IPS-NIHi7 (cell line): ENCODE data around the gene CARD10.

Experiments used
- DNase-seq: peaks from one replicate; pipeline ENCODE4 v3.0.0; 2012; ENCODE audit warnings: mixed read lengths; ENCODE audit errors: extremely low spot score

CARD10 gene

GRCh38 chr22:37467391-37467955 lies 51.7 kb downstream of the CARD10 start:
- no peak for DNase-seq

- DNase-seq = no peak
Measured at GRCh38 chr22:37464181-37464580, 55.0 kb downstream of the CARD10 start.

DNA sequence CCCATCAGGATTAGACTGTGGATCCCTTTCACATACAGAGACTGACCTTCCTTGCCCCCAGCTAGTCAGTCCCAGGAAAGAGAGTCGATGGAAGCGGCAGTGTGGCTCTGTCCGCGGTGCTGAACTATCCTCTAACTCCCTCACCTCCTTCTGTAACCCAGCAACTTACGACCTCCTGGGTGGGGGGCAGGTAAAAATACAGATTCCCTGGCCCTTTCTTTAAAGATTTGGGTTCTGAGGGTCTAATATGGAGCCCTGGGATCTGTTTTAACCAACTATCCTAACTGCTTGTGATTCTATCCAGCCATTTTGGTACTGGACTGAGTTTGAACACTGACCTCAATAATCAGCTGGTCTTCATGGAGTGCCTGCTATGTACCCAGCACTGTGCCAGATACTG lies 56.2 kb downstream of the CARD10 start:
- DNase-seq = peak; percentile 74

GRCh38 chr22:37462436-37462835 lies 56.8 kb downstream of the CARD10 start:
- no peak for DNase-seq

GRCh38 chr22:37461961-37462360 lies 57.3 kb downstream of the CARD10 start:
- DNase-seq = no peak

DNA sequence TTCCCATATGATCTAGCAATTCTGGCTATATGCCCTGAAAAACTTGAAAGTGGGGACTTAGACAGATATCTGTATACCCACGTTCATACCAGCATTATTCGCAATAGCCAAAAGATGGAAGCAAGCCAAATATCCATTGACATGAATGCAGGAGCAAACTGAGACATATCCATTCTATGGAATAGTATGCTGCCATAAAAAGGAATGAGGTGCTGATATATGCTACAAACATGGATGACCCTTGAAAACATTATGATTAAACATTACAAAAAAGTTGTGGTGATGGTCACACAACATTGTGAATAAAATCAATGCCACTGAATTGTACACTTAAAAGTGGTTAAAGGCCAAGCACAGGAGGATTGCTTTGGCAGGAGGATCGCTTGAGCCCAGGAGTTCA lies 58.5 kb downstream of the CARD10 start:
- no peak for DNase-seq

DNA sequence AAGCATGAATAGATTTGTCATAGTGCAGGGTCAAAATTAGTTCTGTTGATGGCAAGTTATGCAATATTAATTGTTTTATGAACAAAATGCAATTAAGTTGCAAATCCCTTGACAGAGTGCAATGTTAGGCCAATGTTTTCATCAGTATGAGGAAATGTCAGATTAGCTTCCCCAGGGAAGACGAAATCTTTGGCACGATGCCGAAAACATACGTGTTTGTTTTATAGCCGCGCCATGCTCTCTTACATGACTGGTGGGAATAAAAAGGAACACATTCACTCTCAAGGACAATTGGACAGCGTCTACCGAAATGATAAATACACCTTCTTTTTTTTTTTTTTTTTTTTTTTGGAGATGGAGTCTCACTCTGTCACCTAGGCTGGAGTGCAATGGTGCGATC lies 60.0 kb downstream of the CARD10 start:
- DNase-seq = no peak

GRCh38 chr22:37457093-37457893 lies 61.9 kb downstream of the CARD10 start:
- DNase-seq = peak; percentile 94

GRCh38 chr22:37456346-37456745 lies 62.9 kb downstream of the CARD10 start:
- no peak for DNase-seq

DNA sequence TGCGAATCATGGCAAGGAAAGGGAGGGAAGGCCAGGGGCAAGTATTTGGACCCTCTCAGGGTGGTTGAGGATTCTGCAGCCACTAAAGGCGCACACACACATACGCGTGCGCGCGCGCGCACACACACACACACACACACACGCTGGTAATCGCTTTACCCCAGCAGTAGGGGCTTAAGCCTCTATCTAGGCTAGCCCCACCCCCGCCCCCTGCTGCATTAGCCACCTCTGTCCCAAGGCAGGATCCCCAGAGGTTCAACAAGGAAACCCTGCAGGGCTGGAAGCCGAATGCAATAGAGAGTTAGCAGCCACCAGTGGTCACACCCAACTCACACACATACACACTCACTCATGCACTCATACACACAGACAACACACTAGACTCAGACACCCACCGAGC lies 63.3 kb downstream of the CARD10 start:
- DNase-seq = no peak

- DNase-seq = no peak
Measured at GRCh38 chr22:37454857-37455686, 64.1 kb downstream of the CARD10 start.

GRCh38 chr22:37453696-37454095 lies 65.5 kb downstream of the CARD10 start:
- no peak for DNase-seq

DNA sequence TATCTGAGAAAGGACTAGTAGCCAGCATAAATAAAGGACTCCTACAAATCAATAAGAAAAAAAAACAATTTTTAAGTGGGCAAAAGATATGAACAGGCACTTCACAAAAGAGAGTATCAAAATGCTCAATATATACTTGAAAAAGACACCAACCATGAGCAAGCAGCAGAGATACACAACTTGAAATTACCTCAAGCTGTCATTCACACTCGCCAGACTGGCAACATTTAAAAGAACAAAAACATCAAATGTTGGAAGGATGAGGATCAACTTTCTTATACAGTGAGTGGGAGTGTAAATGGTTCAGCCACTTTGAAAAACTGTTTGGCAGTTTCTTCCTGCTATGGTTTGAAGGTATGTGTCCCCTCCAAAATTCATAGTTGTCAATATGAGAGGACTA lies 68.0 kb downstream of the CARD10 start:
- no peak for DNase-seq

DNA sequence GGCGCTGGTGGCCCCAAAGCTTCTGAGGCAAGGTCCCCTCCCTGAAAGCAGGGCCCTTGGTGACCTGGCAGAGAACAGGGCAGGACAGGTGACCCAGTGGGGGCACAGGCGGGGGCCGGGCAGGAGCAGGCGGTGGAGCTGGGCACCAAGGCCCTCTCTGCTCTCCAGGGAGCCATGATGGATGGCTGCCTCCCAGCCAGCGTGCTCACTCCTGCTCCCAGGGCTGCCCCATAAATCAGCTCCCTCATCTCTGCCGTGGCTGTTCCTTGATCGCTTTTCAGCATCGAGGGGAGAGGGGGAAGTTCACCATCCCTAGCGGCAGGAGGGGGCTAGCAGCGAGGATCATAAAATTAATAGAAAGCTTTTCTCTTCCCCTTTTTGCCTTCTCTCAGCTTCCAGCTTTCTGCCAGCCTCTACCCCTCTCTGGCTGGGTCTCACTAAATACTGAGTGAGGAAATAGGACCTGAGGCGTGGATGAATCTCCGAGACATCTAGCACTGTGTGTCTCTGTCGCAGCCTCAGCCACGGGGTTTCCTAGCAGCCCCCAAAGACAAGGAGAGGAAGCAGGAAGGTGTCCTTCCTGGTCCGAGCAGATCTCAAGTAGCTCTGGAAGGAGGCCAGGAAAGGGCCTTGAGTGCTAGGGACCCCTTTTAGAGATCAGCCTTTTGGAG lies 69.7 kb downstream of the CARD10 start:
- no peak for DNase-seq

DNA sequence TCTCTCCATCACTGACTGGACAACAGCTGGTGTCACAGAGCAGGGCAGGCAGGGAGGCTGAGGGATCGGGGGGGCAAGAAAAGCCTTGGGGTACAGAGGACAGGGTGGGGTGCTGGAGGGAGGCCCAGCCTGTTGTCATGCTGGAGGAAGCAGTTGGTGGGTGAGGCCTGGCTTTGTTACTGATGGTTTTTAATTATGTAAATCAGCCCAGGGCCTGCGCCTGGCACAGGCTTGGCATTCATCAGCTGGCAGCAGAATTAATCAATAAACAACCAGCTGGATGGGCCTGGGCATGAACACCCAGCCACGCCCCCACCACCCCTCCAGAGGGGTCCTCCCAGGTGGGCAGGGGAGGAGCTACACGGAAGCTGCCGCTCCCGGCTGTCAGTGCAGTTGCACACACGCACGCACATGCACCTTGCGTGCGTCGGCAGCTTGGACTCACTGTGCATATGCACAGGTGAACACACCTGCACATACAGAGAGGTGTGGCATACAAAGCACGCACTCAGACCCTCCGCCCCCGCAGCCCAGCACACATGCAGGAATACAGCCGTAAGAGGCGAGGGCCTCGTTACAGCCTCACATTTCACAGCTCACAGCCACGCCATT lies 70.6 kb downstream of the CARD10 start:
- DNase-seq = no peak

- no peak for DNase-seq
Measured at GRCh38 chr22:37445501-37445900, 73.7 kb downstream of the CARD10 start.

- DNase-seq = no peak
Measured at GRCh38 chr22:37443977-37444376, 75.2 kb downstream of the CARD10 start.

DNA sequence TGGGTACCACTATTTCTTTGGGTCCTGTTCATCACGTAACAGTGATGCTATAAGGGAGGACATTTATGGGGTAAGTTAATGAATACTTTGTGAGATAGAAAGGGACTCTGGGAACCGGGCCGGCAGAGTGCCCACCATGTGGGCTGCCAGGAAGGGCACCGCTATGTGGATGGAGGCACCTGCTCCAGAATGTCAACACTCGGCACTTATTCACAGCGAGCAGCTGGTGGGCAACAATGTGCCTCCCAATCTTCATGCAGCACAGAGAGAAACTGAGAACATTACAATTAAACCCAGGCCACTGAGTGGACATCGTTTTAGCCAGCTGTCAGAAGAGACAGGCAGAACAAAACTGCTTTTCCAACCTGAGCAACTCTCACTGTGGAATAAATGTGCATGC lies 76.1 kb downstream of the CARD10 start:
- DNase-seq = no peak

DNA sequence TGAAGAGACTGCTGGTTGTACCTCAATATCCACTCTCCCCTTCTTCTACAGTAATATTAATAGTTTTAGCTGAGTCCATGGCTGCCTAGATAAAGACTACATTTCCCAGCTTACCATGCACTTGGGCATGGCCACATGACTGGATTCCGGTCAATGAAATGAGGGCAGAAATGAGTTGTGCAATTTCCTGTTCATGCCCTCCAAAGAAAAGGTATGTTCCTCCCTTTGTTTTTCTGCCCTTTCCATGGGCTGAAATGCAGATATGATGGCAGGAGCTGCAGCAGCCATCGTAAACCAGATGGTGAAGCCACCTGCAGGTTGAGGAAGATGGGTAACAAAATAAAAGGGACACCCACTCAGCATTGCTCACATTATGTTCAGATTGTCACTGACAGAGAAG lies 76.7 kb downstream of the CARD10 start:
- no peak for DNase-seq

DNA sequence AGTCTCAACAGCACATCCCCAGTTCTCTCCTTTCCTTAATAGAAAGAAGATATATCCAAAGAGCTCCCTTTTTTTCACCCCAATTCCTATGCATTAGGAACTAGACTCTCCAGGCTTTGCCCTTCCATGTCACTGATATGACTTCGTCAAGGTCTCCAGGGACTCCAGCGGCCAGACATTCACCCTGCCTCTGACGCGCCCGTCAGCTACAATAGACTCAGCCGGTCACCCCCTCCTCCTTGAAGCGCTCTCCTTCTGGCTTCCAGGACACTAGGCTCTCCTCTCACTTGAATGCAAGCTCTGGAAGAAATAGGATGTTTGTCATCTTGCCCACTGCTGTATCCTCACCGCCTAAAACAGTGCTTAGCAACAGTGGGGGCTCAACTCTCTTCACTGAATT lies 77.1 kb downstream of the CARD10 start:
- DNase-seq = no peak

DNA sequence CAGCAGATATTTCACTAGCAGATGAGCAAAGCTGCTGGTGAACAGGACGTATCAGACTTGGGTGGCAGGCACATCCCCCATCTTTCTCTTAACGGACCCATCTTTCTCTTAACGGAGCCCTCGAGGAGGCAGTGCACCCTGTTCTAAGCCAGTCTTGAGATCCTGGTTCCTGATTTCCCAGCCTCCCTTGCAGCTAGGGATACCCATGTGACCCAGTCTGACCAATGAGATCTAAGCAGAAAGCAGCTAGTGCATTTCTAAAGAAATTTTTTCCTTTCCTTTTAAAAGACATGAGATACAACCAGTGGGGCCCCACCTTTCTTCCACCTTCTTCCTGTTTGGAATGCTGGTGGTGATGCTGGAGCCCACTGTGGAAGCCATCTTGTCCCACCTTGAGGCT lies 78.3 kb downstream of the CARD10 start:
- no peak for DNase-seq
